HepG2 (cell line): ENCODE measurements around the gene GSTM2.

Experiments used
- CTCF ChIP-seq: sonication (generic); formaldehyde crosslinking; IDR thresholded peaks from 2 replicates; pipeline ENCODE4 v1.5.0; 2020; ENCODE audit warnings: mild to moderate bottlenecking, missing genetic modification reagents, moderate library complexity
- HNRNPUL1 ChIP-seq: fragments of 200-400 bp; formaldehyde crosslinking; IDR thresholded peaks from 2 replicates; pipeline ENCODE4 v1.6.1; 2017; ENCODE audit warnings: low read depth, mild to moderate bottlenecking, low read length, moderate library complexity
- NFYC ChIP-seq: IDR thresholded peaks from 2 replicates; pipeline ENCODE4 v1.6.1; 2016; ENCODE audit warnings: missing genetic modification reagents, missing compliant biosample characterization
- SMC3 ChIP-seq: IDR thresholded peaks from 2 replicates; pipeline ENCODE4 v1.6.1; 2011; ENCODE audit warnings: low read length, improper control_type of control experiment
- TFDP2 ChIP-seq: sonication (generic); formaldehyde crosslinking; IDR thresholded peaks from 2 replicates; pipeline ENCODE4 v1.4.0; 2020; ENCODE audit warnings: missing genetic modification reagents
- TGIF2 ChIP-seq: IDR thresholded peaks from 2 replicates; pipeline ENCODE4 v1.6.1; 2016; ENCODE audit warnings: control low read depth, missing compliant biosample characterization
- TP53 ChIP-seq: sonication (generic); formaldehyde crosslinking; conservative IDR thresholded peaks from 2 replicates; pipeline ENCODE4 v1.4.0; 2020; ENCODE audit warnings: missing genetic modification reagents
- ZBTB10 ChIP-seq: sonication (generic); formaldehyde crosslinking; IDR thresholded peaks from 2 replicates; pipeline ENCODE4 v1.4.0; 2020; ENCODE audit warnings: missing genetic modification reagents, borderline replicate concordance
- ZBTB21 ChIP-seq: sonication (generic); formaldehyde crosslinking; IDR thresholded peaks from 2 replicates; pipeline ENCODE4 v1.4.0; 2020; ENCODE audit warnings: missing genetic modification reagents
- ZFX ChIP-seq: sonication (generic); formaldehyde crosslinking; IDR thresholded peaks from 2 replicates; pipeline ENCODE4 v1.4.0; 2020; ENCODE audit warnings: mild to moderate bottlenecking, low read depth, missing genetic modification reagents, moderate library complexity
- ZNF232 ChIP-seq: sonication (generic); formaldehyde crosslinking; IDR thresholded peaks from 2 replicates; pipeline ENCODE4 v1.4.0; 2020; ENCODE audit warnings: missing genetic modification reagents, borderline replicate concordance

- TF ChIP-seq ZFX (CRISPR knock-in tag) (no peak), CTCF (CRISPR knock-in tag) (no peak), SMC3 (no peak), NFYC (CRISPR knock-in tag) (no peak), TGIF2 (CRISPR knock-in tag) (no peak), ZBTB10 (no peak), TFDP2 (CRISPR knock-in tag) (no peak), ZBTB21 (no peak), ZNF232 (no peak), TP53 (CRISPR knock-in tag) (no peak), HNRNPUL1 (no peak)
Measured at GRCh38 chr1:109639841-109640184, 28.0 kb upstream of the GSTM2 start.
